ENCODE measurements around the gene AGRN. TPM values are rescaled to one million over a fixed set of nuclear protein-coding genes. Genes with fewer than 3 reads are reported as not detected.

Gene AGRN
- total RNA-seq, 1 donor from 2014 or later: 34.1 TPM

DNA sequence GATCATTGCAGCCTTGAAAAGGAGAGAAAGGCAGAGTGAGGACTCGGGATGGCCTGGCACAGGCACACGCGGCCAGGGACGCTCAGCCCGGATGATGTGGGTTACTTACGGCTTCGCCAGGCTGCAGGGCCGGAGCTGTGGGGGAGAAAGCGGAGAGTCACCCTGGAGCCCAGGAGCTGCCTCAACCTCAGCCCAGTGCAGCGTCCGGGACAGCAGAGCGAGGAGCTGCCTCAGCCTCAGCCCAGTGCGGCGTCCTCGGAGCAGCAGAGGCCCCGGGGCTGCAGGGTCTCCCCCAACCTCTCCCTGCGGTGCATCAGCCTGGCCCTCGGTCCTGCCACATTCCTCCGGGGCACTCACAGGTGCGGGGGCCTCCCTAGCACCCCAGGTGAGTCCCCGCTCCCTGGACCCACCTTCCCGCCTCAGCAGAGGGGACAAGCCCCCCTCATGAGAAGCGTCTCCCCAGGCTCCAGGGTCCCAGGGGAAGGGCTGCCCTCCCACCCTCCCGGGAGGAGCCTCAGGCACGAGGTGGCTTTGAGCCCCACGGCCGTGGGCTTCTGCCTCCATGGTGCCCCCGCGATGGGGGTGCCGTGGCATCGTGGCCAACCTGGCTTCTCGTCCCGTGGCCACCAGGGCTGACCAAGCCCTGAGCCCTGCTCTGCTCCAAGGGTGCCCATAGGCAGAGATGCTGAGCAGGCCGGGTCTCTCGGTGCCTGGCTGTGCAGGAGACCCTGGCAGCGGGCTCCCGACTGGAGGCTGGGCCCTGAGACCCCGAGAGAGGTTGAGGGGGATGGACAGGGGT is 64.7 kb downstream of the AGRN start:
- Mint-ChIP-seq H3K9me3 (no peaks in the 10 kb centered on the region), H3K27me3 (ENCODE audit: insufficient read depth, low read depth) (peaks cover 5% of the 10 kb centered on the region), H3K4me1 (no peaks in the 10 kb centered on the region), H3K27ac (no peak overlapping the region), H3K4me3 (no peak overlapping the region), H3K36me3 (peaks cover 2% of the 10 kb centered on the region)
- no peak overlapping the region for H3K9ac ChIP-seq
- H4K20me1 ChIP-seq (ENCODE audit: low read depth): no peaks in the 10 kb centered on the region
- peaks cover 3% of the 10 kb centered on the region for H3K27me3 ChIP-seq
- DNase-seq (ENCODE audit: low spot score): no peak
- no peak overlapping the region for H2AFZ ChIP-seq (replicated peaks)
- TF ChIP-seq EZH2phosphoT487 (IDR thresholded peaks at IDR 0.05): no peak
- no peak for TF ChIP-seq EZH2 (IDR thresholded peaks at IDR 0.05)
- no peaks in the 10 kb centered on the region for H3K9me3 ChIP-seq (ENCODE audit: low read depth)
- no peak overlapping the region for H3K4me2 ChIP-seq
- no peaks in the 10 kb centered on the region for H3K79me2 ChIP-seq (ENCODE audit: low read depth)
- H3K27ac ChIP-seq: no peak overlapping the region
- no peak overlapping the region for H3K4me3 ChIP-seq
- peaks cover 4% of the 10 kb centered on the region for H3K4me1 ChIP-seq
- peaks cover 7% of the 10 kb centered on the region for H3F3A ChIP-seq (ENCODE audit: low read depth)
- no peaks in the 10 kb centered on the region for H3K36me3 ChIP-seq

DNA sequence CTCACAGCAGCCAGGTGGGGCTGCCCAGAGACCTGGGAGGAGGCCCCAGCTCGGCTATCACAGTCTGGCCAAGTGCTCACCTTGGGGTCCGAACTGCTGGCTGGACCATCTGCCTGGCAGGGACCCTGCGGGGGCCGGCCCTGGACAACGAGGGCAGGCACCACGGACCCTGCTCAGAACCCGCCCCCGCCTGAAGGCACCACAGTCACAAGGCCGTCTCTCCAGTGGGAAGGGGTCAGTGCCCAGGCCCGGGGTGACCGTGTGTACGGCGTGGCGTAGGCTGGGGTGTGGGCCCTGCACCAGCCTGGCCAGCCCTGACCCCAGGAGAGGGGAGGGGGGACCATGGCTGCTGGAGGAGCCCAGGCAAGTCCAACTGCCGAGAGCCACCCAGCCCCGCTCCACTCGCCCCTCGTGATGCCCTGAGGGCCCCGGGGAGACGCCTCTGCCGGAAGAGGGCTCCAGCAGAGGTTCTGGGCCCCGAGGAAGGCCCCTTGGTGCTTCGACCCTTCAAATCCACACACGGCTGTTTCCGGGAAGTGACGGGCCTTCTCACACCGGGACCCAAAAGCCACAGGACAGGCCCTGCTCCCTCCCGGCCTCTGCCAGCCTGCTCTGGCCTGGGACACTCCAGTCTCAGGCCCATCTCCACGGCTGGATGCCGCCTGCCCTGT is 65.4 kb downstream of the AGRN start:
- Mint-ChIP-seq H3K9me3 (no peaks in the 10 kb centered on the region), H3K27me3 (ENCODE audit: insufficient read depth, low read depth) (peaks cover 5% of the 10 kb centered on the region), H3K36me3 (peaks cover 2% of the 10 kb centered on the region), H3K4me3 (no peak overlapping the region), H3K27ac (no peak overlapping the region), H3K4me1 (no peaks in the 10 kb centered on the region)
- Histone ChIP-seq H3K4me3 (no peak overlapping the region), H3K36me3 (no peaks in the 10 kb centered on the region), H3K4me2 (no peak overlapping the region), H2AFZ (replicated peaks) (no peak overlapping the region), H3K9me3 (ENCODE audit: low read depth) (no peaks in the 10 kb centered on the region), H3K27me3 (no peaks in the 10 kb centered on the region), H3K9ac (no peak overlapping the region), H3K4me1 (no peaks in the 10 kb centered on the region), H4K20me1 (ENCODE audit: low read depth) (no peaks in the 10 kb centered on the region), H3K27ac (no peak overlapping the region), H3K79me2 (ENCODE audit: low read depth) (no peaks in the 10 kb centered on the region), H3F3A (ENCODE audit: low read depth) (peaks cover 1% of the 10 kb centered on the region)
- no peak for DNase-seq (ENCODE audit: low spot score)
- TF ChIP-seq, protein P1, sequence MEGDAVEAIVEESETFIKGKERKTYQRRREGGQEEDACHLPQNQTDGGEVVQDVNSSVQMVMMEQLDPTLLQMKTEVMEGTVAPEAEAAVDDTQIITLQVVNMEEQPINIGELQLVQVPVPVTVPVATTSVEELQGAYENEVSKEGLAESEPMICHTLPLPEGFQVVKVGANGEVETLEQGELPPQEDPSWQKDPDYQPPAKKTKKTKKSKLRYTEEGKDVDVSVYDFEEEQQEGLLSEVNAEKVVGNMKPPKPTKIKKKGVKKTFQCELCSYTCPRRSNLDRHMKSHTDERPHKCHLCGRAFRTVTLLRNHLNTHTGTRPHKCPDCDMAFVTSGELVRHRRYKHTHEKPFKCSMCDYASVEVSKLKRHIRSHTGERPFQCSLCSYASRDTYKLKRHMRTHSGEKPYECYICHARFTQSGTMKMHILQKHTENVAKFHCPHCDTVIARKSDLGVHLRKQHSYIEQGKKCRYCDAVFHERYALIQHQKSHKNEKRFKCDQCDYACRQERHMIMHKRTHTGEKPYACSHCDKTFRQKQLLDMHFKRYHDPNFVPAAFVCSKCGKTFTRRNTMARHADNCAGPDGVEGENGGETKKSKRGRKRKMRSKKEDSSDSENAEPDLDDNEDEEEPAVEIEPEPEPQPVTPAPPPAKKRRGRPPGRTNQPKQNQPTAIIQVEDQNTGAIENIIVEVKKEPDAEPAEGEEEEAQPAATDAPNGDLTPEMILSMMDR (IDR thresholded peaks at IDR 0.05): no peak
- TF ChIP-seq EZH2phosphoT487 (IDR thresholded peaks at IDR 0.05): no peak
- TF ChIP-seq EZH2 (IDR thresholded peaks at IDR 0.05): no peak

DNA sequence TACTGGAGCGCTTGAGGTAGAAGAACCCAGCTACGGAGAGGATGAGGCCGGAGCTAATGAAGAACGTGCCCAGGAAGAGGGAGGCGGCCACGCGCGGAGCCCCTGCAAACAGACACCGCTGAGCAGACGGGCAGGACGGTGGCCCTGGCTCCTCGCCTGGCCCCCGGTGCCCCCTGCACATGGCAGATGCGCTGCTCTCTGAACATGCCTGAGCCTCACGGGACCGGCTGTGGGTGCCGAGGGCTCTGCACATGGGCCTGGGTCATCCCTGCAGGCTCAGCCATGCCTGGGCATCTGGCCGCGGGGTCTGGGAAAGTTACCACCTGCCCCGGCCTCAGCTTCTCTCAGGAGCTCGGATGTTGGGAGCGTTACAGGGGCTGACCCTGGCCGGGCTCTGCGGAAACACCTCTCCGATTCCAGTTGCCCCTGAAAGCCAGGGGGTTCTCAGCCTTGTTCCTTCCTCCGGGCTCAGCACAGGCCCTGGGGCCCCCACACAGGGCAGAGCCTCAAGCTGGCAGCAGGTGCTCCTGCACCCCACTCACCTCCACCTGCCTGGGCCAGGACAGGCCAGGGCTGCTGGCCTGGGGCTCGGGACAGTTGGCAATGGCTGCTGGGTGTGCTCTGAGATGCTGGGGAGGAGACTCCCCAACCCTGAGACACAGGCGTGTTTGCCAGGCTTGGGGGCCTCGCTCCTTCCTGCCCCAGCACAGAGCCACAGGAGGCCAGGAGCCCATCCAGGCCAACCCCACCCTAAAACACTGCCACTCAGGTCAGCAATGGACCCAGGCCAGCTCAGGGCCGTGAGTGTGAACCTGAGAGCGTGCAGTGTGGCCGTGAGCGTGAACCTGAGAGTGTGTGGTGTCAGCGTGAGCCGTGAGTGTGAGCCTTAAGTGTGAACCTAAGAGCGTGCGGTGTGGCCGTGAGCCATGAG is 66.3 kb downstream of the AGRN start:
- no peak overlapping the region for H3K27ac ChIP-seq
- no peaks in the 10 kb centered on the region for H4K20me1 ChIP-seq (ENCODE audit: low read depth)
- H3K4me1 ChIP-seq: no peaks in the 10 kb centered on the region
- H2AFZ ChIP-seq (replicated peaks): no peak overlapping the region
- DNase-seq (ENCODE audit: low spot score): no peak
- Mint-ChIP-seq H3K4me3 (peak overlapping the region; percentile 59), H3K27me3 (ENCODE audit: insufficient read depth, low read depth) (peaks cover 5% of the 10 kb centered on the region), H3K27ac (peak overlapping the region; percentile 88), H3K9me3 (no peaks in the 10 kb centered on the region), H3K4me1 (no peaks in the 10 kb centered on the region), H3K36me3 (peaks cover 2% of the 10 kb centered on the region)
- H3K9ac ChIP-seq: no peak overlapping the region
- no peaks in the 10 kb centered on the region for H3K36me3 ChIP-seq
- no peak overlapping the region for H3K4me2 ChIP-seq
- H3K9me3 ChIP-seq (ENCODE audit: low read depth): no peaks in the 10 kb centered on the region
- H3K79me2 ChIP-seq (ENCODE audit: low read depth): no peaks in the 10 kb centered on the region
- no peak overlapping the region for H3K4me3 ChIP-seq
- TF ChIP-seq EZH2 (IDR thresholded peaks at IDR 0.05) (no peak), EZH2phosphoT487 (IDR thresholded peaks at IDR 0.05) (no peak)
- TF ChIP-seq, protein P1 (IDR thresholded peaks at IDR 0.05): no peak
- H3K27me3 ChIP-seq: no peaks in the 10 kb centered on the region
- no peaks in the 10 kb centered on the region for H3F3A ChIP-seq (ENCODE audit: low read depth)
